Measurements from ENCODE around the gene TPST1. TPM values are rescaled to one million over a fixed set of nuclear protein-coding genes. Genes with fewer than 3 reads are reported as not detected.
"Not testable (repeated sequence)": the region's sequence is repeated elsewhere in the genome, so short reads cannot be mapped to it uniquely, and the experiment has no call there.

Gene TPST1
- total RNA-seq, 1 experiment from 2014 or later: 15.0 TPM

- Mint-ChIP-seq H3K27ac (no peak overlapping the region), H3K9me3 (peaks cover 13% of the 10 kb centered on the region), H3K27me3 (ENCODE audit: low read depth) (no peaks in the 10 kb centered on the region), H3K36me3 (peaks cover 15% of the 10 kb centered on the region), H3K4me3 (no peak overlapping the region), H3K4me1 (no peaks in the 10 kb centered on the region)
- no peak for DNase-seq (ENCODE audit: low spot score)
- TF ChIP-seq TEAD4 (CRISPR knock-in tag; IDR thresholded peaks at IDR 0.05) (no peak), E2F5 (CRISPR knock-in tag; IDR thresholded peaks at IDR 0.05) (no peak), NFYB (CRISPR knock-in tag; conservative IDR thresholded peaks at IDR 0.05; ENCODE audit: low read depth) (no peak), ATF6 (CRISPR knock-in tag; IDR thresholded peaks at IDR 0.05) (no peak), MXD4 (CRISPR knock-in tag; IDR thresholded peaks at IDR 0.05; ENCODE audit: borderline replicate concordance) (no peak), ZSCAN18 (CRISPR knock-in tag; IDR thresholded peaks at IDR 0.05) (no peak), CREM (CRISPR knock-in tag; IDR thresholded peaks at IDR 0.05) (no peak), NR1H2 (CRISPR knock-in tag; IDR thresholded peaks at IDR 0.05) (no peak), ZBTB21 (CRISPR knock-in tag; IDR thresholded peaks at IDR 0.05; ENCODE audit: borderline replicate concordance) (no peak), GABPB1 (CRISPR knock-in tag; IDR thresholded peaks at IDR 0.05) (no peak), MAX (CRISPR knock-in tag; IDR thresholded peaks at IDR 0.05) (no peak), ELF4 (CRISPR knock-in tag; IDR thresholded peaks at IDR 0.05; ENCODE audit: low read depth) (no peak), TEAD1 (CRISPR knock-in tag; IDR thresholded peaks at IDR 0.05) (no peak), FOXK1 (CRISPR knock-in tag; IDR thresholded peaks at IDR 0.05) (no peak)
- TF ChIP-seq, protein P1, sequence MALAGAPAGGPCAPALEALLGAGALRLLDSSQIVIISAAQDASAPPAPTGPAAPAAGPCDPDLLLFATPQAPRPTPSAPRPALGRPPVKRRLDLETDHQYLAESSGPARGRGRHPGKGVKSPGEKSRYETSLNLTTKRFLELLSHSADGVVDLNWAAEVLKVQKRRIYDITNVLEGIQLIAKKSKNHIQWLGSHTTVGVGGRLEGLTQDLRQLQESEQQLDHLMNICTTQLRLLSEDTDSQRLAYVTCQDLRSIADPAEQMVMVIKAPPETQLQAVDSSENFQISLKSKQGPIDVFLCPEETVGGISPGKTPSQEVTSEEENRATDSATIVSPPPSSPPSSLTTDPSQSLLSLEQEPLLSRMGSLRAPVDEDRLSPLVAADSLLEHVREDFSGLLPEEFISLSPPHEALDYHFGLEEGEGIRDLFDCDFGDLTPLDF (CRISPR knock-in tag; IDR thresholded peaks at IDR 0.05): no peak
- ATAC-seq: no peak
- POLR2A ChIA-PET: no interaction called here
- CTCF ChIA-PET: no interaction called here
Observed at GRCh38 chr7:66227808-66228207, 22.7 kb downstream of the TPST1 start.

- ATAC-seq; H3K27ac Mint-ChIP-seq; H3K27me3 Mint-ChIP-seq (ENCODE audit: low read depth); CTCF ChIA-PET; H3K4me3 Mint-ChIP-seq; DNase-seq (ENCODE audit: low spot score); H3K4me1 Mint-ChIP-seq: not testable (repeated sequence)
- peaks cover 17% of the 10 kb centered on the region for H3K9me3 Mint-ChIP-seq
- POLR2A ChIA-PET: interaction anchor here (0.7 kb wide), 1 partner anchor 13 kb away, joined by 5 read pairs; no protein-coding TSS in a partner anchor
- peaks cover 22% of the 10 kb centered on the region for H3K36me3 Mint-ChIP-seq
Observed at GRCh38 chr7:66231326-66232216, 26.4 kb downstream of the TPST1 start.

GRCh38 chr7:66233638-66234037, 28.5 kb downstream of the TPST1 start:
- no peak for ATAC-seq
- Mint-ChIP-seq H3K36me3 (peaks cover 22% of the 10 kb centered on the region), H3K9me3 (peaks cover 13% of the 10 kb centered on the region), H3K27ac (peak overlapping the region; percentile 81; the same call in 1 of the 2 replicates), H3K4me3 (no peak overlapping the region), H3K27me3 (ENCODE audit: low read depth) (no peaks in the 10 kb centered on the region), H3K4me1 (peaks cover 15% of the 10 kb centered on the region)
- no peak for DNase-seq (ENCODE audit: low spot score)
- ChIA-PET POLR2A (no interaction called here), CTCF (interaction anchor here (1.3 kb wide), 1 partner anchor 29 kb away, joined by 3 read pairs; the partner anchor contains the start of gene TPST1)
- TF ChIP-seq RORB (CRISPR knock-in tag; IDR thresholded peaks at IDR 0.05): no peak
- no peak for TF ChIP-seq FOXK1 (CRISPR knock-in tag; IDR thresholded peaks at IDR 0.05)
- TF ChIP-seq, protein P2, sequence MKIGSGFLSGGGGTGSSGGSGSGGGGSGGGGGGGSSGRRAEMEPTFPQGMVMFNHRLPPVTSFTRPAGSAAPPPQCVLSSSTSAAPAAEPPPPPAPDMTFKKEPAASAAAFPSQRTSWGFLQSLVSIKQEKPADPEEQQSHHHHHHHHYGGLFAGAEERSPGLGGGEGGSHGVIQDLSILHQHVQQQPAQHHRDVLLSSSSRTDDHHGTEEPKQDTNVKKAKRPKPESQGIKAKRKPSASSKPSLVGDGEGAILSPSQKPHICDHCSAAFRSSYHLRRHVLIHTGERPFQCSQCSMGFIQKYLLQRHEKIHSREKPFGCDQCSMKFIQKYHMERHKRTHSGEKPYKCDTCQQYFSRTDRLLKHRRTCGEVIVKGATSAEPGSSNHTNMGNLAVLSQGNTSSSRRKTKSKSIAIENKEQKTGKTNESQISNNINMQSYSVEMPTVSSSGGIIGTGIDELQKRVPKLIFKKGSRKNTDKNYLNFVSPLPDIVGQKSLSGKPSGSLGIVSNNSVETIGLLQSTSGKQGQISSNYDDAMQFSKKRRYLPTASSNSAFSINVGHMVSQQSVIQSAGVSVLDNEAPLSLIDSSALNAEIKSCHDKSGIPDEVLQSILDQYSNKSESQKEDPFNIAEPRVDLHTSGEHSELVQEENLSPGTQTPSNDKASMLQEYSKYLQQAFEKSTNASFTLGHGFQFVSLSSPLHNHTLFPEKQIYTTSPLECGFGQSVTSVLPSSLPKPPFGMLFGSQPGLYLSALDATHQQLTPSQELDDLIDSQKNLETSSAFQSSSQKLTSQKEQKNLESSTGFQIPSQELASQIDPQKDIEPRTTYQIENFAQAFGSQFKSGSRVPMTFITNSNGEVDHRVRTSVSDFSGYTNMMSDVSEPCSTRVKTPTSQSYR (CRISPR knock-in tag; IDR thresholded peaks at IDR 0.05): no peak
- TF ChIP-seq GABPB1 (CRISPR knock-in tag; IDR thresholded peaks at IDR 0.05): no peak
- TF ChIP-seq MXD4 (CRISPR knock-in tag; IDR thresholded peaks at IDR 0.05; ENCODE audit: borderline replicate concordance): no peak
- no peak for TF ChIP-seq E2F5 (CRISPR knock-in tag; IDR thresholded peaks at IDR 0.05)
- no peak for TF ChIP-seq JAZF1 (CRISPR knock-in tag; IDR thresholded peaks at IDR 0.05)
- no peak for TF ChIP-seq ATF1 (CRISPR knock-in tag; IDR thresholded peaks at IDR 0.05)
- TF ChIP-seq, protein P3, sequence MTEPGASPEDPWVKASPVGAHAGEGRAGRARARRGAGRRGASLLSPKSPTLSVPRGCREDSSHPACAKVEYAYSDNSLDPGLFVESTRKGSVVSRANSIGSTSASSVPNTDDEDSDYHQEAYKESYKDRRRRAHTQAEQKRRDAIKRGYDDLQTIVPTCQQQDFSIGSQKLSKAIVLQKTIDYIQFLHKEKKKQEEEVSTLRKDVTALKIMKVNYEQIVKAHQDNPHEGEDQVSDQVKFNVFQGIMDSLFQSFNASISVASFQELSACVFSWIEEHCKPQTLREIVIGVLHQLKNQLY (CRISPR knock-in tag; IDR thresholded peaks at IDR 0.05): no peak
- no peak for TF ChIP-seq ZNF232 (CRISPR knock-in tag; IDR thresholded peaks at IDR 0.05)
